WTC11 (cell line): ENCODE data around the gene ZFX. TPM values are rescaled to one million over a fixed set of nuclear protein-coding genes. Genes with fewer than 3 reads are reported as not detected.

ENCODE experiments used
- ATAC-seq: fragments of 200-7000 bp; cut with Tn5 transposase; 2 replicates; pipeline ENCODE4 v1.10.0; 2021; ENCODE audit warnings: mild to moderate bottlenecking, moderate library complexity
- CTCF ChIA-PET: fragments of 300-600 bp; sonication (Branson Sonifier 250); formaldehyde crosslinking; loops from one replicate; lab custom pipeline; 2021; ENCODE audit warnings: antibody characterized with exemption; lab: Charles Lee
- POLR2A ChIA-PET: fragments of 350-600 bp; sonication (Branson Sonifier 250); formaldehyde crosslinking; loops from one replicate; lab custom pipeline; 2021; ENCODE audit warnings: antibody characterized with exemption; lab: Charles Lee
- DNase-seq: peaks from one replicate; pipeline ENCODE4 v3.0.0; 2021; ENCODE audit warnings: low spot score
- H3K27ac Mint-ChIP-seq: 2 replicates; pipeline ENCODE4 v1.8.0; 2021; ENCODE audit warnings: mixed read lengths
- H3K27me3 Mint-ChIP-seq: 2 replicates; pipeline ENCODE4 v1.8.0; 2021; ENCODE audit warnings: low read depth, mild to moderate bottlenecking, moderate library complexity, mixed read lengths
- H3K36me3 Mint-ChIP-seq: 2 replicates; pipeline ENCODE4 v1.8.0; 2021; ENCODE audit warnings: mixed read lengths
- H3K4me1 Mint-ChIP-seq: 2 replicates; pipeline ENCODE4 v1.8.0; 2022; ENCODE audit warnings: mixed read lengths
- H3K4me3 Mint-ChIP-seq: 2 replicates; pipeline ENCODE4 v1.8.0; 2021; ENCODE audit warnings: mild to moderate bottlenecking, moderate library complexity, mixed read lengths
- H3K9me3 Mint-ChIP-seq: 2 replicates; pipeline ENCODE4 v1.8.0; 2021; ENCODE audit warnings: mixed read lengths
- ATF2 ChIP-seq: sonication (generic); formaldehyde crosslinking; IDR thresholded peaks from 2 replicates; pipeline ENCODE4 v1.8.1; 2022; ENCODE audit warnings: low read depth, missing genetic modification reagents, borderline replicate concordance
- CBFB ChIP-seq: sonication (generic); formaldehyde crosslinking; IDR thresholded peaks from 2 replicates; pipeline ENCODE4 v1.8.1; 2022; ENCODE audit warnings: mild to moderate bottlenecking, low read depth, missing genetic modification reagents
- CREM ChIP-seq: sonication (generic); formaldehyde crosslinking; IDR thresholded peaks from 2 replicates; pipeline ENCODE4 v1.8.1; 2022; ENCODE audit warnings: mild to moderate bottlenecking, missing genetic modification reagents, moderate library complexity
- ETV6 ChIP-seq: sonication (generic); formaldehyde crosslinking; IDR thresholded peaks from 2 replicates; pipeline ENCODE4 v1.8.1; 2022; ENCODE audit warnings: mild to moderate bottlenecking, missing genetic modification reagents
- FOXJ3 ChIP-seq: sonication (generic); formaldehyde crosslinking; IDR thresholded peaks from 2 replicates; pipeline ENCODE4 v1.9.0; 2021; ENCODE audit warnings: missing genetic modification reagents, mild to moderate bottlenecking, borderline replicate concordance
- GTF2I ChIP-seq: fragments of 250-450 bp; sonication (Bioruptor Pico); conservative IDR thresholded peaks from 2 replicates; pipeline ENCODE4 v1.4.0; 2021; ENCODE audit warnings: mild to moderate bottlenecking
- IRF1 ChIP-seq: sonication (generic); formaldehyde crosslinking; IDR thresholded peaks from 2 replicates; pipeline ENCODE4 v1.8.0; 2023; ENCODE audit warnings: missing genetic modification reagents
- IRF2 ChIP-seq: sonication (generic); formaldehyde crosslinking; IDR thresholded peaks from 2 replicates; pipeline ENCODE4 v1.8.0; 2022; ENCODE audit warnings: low read depth, missing genetic modification reagents, borderline replicate concordance
- TEAD1 ChIP-seq: sonication (generic); formaldehyde crosslinking; IDR thresholded peaks from 2 replicates; pipeline ENCODE4 v1.8.0; 2022; ENCODE audit warnings: mild to moderate bottlenecking, missing genetic modification reagents
- ZNF219 ChIP-seq: sonication (generic); formaldehyde crosslinking; IDR thresholded peaks from 2 replicates; pipeline ENCODE4 v1.8.0; 2023; ENCODE audit warnings: missing genetic modification reagents, mild to moderate bottlenecking, borderline replicate concordance
- ZNF317 ChIP-seq: sonication (generic); formaldehyde crosslinking; IDR thresholded peaks from 2 replicates; pipeline ENCODE4 v1.8.1; 2023; ENCODE audit warnings: low read depth, mild to moderate bottlenecking, moderate library complexity, missing genetic modification reagents, borderline replicate concordance
- ZNF671 ChIP-seq: fragments of 250-450 bp; sonication (Bioruptor Pico); IDR thresholded peaks from 2 replicates; pipeline ENCODE4 v1.8.0; 2021; ENCODE audit warnings: mild to moderate bottlenecking
- total RNA-seq: library from RNA; stranded (reverse); gene quantifications from 3 replicates; pipeline ENCODE4 v1.2.3, GENCODE V29; 2021
- TF ChIP-seq, protein P1 (sequence below): sonication (generic); formaldehyde crosslinking; IDR thresholded peaks from 2 replicates; pipeline ENCODE4 v1.8.1; 2022; ENCODE audit warnings: low read depth, mild to moderate bottlenecking, moderate library complexity, missing genetic modification reagents, borderline replicate concordance
- TF ChIP-seq, protein P2 (sequence below): sonication (generic); formaldehyde crosslinking; IDR thresholded peaks from 2 replicates; pipeline ENCODE4 v1.8.1; 2023; ENCODE audit warnings: mild to moderate bottlenecking, missing genetic modification reagents
- TF ChIP-seq, protein P3 (sequence below): sonication (generic); formaldehyde crosslinking; IDR thresholded peaks from 2 replicates; pipeline ENCODE4 v1.8.1; 2022; ENCODE audit warnings: missing genetic modification reagents, borderline replicate concordance
- TF ChIP-seq, protein P4 (sequence below): fragments of 250-450 bp; sonication (Bioruptor Pico); IDR thresholded peaks from 2 replicates; pipeline ENCODE4 v1.9.0; 2021; ENCODE audit warnings: mild to moderate bottlenecking
- TF ChIP-seq, protein P5 (sequence below): sonication (generic); formaldehyde crosslinking; conservative IDR thresholded peaks from 2 replicates; pipeline ENCODE4 v1.8.1; 2022; ENCODE audit warnings: mild to moderate bottlenecking, missing genetic modification reagents

The ZFX gene
- total RNA-seq, 1 experiment from 2014 or later: 19.3 TPM

DNA sequence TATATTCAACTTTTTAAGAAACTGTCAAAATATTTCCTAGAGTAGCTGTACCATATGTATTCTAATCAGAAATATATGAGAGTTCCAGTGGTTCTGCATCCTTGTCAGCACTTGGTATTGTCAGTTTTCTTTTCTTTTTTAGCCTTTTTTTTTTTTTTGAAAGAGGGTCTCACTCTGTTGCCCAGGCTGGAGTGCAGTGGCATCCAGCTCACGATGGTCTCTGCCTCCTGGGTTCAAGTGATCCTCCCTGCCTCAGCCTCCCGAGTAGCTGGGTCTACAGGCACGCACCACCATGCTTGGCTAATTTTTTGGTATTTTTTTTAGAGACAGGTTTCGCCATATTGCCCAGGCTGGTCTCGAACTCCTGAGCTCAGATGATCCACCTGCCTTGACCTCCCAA is 79.1 kb downstream of the ZFX start:
- Mint-ChIP-seq H3K27ac (no peak overlapping the region), H3K4me3 (no peak overlapping the region), H3K9me3 (peaks cover 21% of the 10 kb centered on the region), H3K27me3 (peaks cover 4% of the 10 kb centered on the region; the same call in 1 of the 2 replicates)
- no peak for ATAC-seq
- ChIA-PET POLR2A (no interaction called here), CTCF (no interaction called here)
- TF ChIP-seq ETV6 (CRISPR knock-in tag) (no peak), IRF2 (CRISPR knock-in tag) (no peak), TEAD1 (CRISPR knock-in tag) (no peak), ZNF219 (CRISPR knock-in tag) (no peak), GTF2I (no peak), ZNF671 (no peak), CBFB (no peak)
- TF ChIP-seq, protein P1, sequence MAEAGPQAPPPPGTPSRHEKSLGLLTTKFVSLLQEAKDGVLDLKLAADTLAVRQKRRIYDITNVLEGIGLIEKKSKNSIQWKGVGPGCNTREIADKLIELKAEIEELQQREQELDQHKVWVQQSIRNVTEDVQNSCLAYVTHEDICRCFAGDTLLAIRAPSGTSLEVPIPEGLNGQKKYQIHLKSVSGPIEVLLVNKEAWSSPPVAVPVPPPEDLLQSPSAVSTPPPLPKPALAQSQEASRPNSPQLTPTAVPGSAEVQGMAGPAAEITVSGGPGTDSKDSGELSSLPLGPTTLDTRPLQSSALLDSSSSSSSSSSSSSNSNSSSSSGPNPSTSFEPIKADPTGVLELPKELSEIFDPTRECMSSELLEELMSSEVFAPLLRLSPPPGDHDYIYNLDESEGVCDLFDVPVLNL (CRISPR knock-in tag): no peak
- TF ChIP-seq, protein P2, sequence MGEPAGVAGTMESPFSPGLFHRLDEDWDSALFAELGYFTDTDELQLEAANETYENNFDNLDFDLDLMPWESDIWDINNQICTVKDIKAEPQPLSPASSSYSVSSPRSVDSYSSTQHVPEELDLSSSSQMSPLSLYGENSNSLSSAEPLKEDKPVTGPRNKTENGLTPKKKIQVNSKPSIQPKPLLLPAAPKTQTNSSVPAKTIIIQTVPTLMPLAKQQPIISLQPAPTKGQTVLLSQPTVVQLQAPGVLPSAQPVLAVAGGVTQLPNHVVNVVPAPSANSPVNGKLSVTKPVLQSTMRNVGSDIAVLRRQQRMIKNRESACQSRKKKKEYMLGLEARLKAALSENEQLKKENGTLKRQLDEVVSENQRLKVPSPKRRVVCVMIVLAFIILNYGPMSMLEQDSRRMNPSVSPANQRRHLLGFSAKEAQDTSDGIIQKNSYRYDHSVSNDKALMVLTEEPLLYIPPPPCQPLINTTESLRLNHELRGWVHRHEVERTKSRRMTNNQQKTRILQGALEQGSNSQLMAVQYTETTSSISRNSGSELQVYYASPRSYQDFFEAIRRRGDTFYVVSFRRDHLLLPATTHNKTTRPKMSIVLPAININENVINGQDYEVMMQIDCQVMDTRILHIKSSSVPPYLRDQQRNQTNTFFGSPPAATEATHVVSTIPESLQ (CRISPR knock-in tag): no peak
- TF ChIP-seq, protein P3, sequence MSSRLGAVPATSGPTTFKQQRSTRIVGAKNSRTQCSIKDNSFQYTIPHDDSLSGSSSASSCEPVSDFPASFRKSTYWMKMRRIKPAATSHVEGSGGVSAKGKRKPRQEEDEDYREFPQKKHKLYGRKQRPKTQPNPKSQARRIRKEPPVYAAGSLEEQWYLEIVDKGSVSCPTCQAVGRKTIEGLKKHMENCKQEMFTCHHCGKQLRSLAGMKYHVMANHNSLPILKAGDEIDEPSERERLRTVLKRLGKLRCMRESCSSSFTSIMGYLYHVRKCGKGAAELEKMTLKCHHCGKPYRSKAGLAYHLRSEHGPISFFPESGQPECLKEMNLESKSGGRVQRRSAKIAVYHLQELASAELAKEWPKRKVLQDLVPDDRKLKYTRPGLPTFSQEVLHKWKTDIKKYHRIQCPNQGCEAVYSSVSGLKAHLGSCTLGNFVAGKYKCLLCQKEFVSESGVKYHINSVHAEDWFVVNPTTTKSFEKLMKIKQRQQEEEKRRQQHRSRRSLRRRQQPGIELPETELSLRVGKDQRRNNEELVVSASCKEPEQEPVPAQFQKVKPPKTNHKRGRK: no peak
- TF ChIP-seq, protein P4, sequence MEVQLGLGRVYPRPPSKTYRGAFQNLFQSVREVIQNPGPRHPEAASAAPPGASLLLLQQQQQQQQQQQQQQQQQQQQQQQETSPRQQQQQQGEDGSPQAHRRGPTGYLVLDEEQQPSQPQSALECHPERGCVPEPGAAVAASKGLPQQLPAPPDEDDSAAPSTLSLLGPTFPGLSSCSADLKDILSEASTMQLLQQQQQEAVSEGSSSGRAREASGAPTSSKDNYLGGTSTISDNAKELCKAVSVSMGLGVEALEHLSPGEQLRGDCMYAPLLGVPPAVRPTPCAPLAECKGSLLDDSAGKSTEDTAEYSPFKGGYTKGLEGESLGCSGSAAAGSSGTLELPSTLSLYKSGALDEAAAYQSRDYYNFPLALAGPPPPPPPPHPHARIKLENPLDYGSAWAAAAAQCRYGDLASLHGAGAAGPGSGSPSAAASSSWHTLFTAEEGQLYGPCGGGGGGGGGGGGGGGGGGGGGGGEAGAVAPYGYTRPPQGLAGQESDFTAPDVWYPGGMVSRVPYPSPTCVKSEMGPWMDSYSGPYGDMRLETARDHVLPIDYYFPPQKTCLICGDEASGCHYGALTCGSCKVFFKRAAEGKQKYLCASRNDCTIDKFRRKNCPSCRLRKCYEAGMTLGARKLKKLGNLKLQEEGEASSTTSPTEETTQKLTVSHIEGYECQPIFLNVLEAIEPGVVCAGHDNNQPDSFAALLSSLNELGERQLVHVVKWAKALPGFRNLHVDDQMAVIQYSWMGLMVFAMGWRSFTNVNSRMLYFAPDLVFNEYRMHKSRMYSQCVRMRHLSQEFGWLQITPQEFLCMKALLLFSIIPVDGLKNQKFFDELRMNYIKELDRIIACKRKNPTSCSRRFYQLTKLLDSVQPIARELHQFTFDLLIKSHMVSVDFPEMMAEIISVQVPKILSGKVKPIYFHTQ (CRISPR knock-in tag): no peak
- TF ChIP-seq, all 79 proteins: peak for 0
- Mint-ChIP-seq H3K4me1 (no peaks in the 10 kb centered on the region), H3K36me3 (peaks cover 8% of the 10 kb centered on the region)
- no peak for DNase-seq

- no peaks in the 10 kb centered on the region for H3K4me1 Mint-ChIP-seq
- CTCF ChIA-PET: no interaction called here
- TF ChIP-seq, protein P5, sequence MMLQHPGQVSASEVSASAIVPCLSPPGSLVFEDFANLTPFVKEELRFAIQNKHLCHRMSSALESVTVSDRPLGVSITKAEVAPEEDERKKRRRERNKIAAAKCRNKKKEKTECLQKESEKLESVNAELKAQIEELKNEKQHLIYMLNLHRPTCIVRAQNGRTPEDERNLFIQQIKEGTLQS (CRISPR knock-in tag): no peak
- TF ChIP-seq ZNF317 (no peak), ATF2 (CRISPR knock-in tag) (no peak), IRF1 (CRISPR knock-in tag) (no peak), FOXJ3 (no peak), CREM (CRISPR knock-in tag) (no peak)
- TF ChIP-seq, protein P2 (CRISPR knock-in tag): no peak
- TF ChIP-seq, all 79 proteins: peak for 0
- POLR2A ChIA-PET: no interaction called here
- no peak for DNase-seq
- no peak for ATAC-seq
- peaks cover 4% of the 10 kb centered on the region; the same call in 1 of the 2 replicates for H3K27me3 Mint-ChIP-seq
- H3K4me3 Mint-ChIP-seq: no peak overlapping the region
- peaks cover 21% of the 10 kb centered on the region for H3K9me3 Mint-ChIP-seq
- no peak overlapping the region for H3K27ac Mint-ChIP-seq
- peaks cover 8% of the 10 kb centered on the region for H3K36me3 Mint-ChIP-seq
These were observed 79.9 kb downstream of the ZFX start for GRCh38 chrX:24229400-24229879.
